ENCODE data around the gene NKAIN2.

Gene NKAIN2

GRCh38 chr6:124495665-124496190, 692.1 kb downstream of the NKAIN2 start:
- H3K4me3 ChIP-seq (ENCODE audit: low read depth, low read length): no peak overlapping the region
- no peak for DNase-seq (ENCODE audit: low read depth, low spot score)
- TF ChIP-seq CTCF (IDR thresholded peaks at IDR 0.05; ENCODE audit: low read depth, low read length): no peak
- in situ Hi-C loops (cut with HindIII; ENCODE audit: low sequenced_read_pairs): no loop called here

- H3K4me3 ChIP-seq (ENCODE audit: low read depth, low read length): no peak overlapping the region
- no peak for DNase-seq (ENCODE audit: low read depth, low spot score)
- no peak for TF ChIP-seq CTCF (IDR thresholded peaks at IDR 0.05; ENCODE audit: low read depth, low read length)
- in situ Hi-C loops (cut with HindIII; ENCODE audit: low sequenced_read_pairs): no loop called here
Observed at GRCh38 chr6:124496334-124496733, 692.7 kb downstream of the NKAIN2 start.

GRCh38 chr6:124512431-124512830, 708.8 kb downstream of the NKAIN2 start:
- in situ Hi-C loops (cut with HindIII; ENCODE audit: low sequenced_read_pairs): no loop called here

GRCh38 chr6:124517339-124517738, 713.7 kb downstream of the NKAIN2 start:
- TF ChIP-seq CTCF (IDR thresholded peaks at IDR 0.05; ENCODE audit: low read depth, low read length): no peak
- in situ Hi-C loops (cut with HindIII; ENCODE audit: low sequenced_read_pairs): no loop called here
- no peak overlapping the region for H3K4me3 ChIP-seq (ENCODE audit: low read depth, low read length)
- DNase-seq (ENCODE audit: low read depth, low spot score): no peak

More at GRCh38 chr6:124512431-124512830, 708.8 kb downstream of the NKAIN2 start:
- no peak for DNase-seq (ENCODE audit: low read depth, low spot score)
- no peak overlapping the region for H3K4me3 ChIP-seq (ENCODE audit: low read depth, low read length)
- no peak for TF ChIP-seq CTCF (IDR thresholded peaks at IDR 0.05; ENCODE audit: low read depth, low read length)

GRCh38 chr6:124520514-124520913, 716.8 kb downstream of the NKAIN2 start:
- TF ChIP-seq CTCF (IDR thresholded peaks at IDR 0.05; ENCODE audit: low read depth, low read length): no peak

GRCh38 chr6:124522335-124522734, 718.7 kb downstream of the NKAIN2 start:
- H3K4me3 ChIP-seq (ENCODE audit: low read depth, low read length): no peak overlapping the region
- in situ Hi-C loops (cut with HindIII; ENCODE audit: low sequenced_read_pairs): no loop called here
- no peak for TF ChIP-seq CTCF (IDR thresholded peaks at IDR 0.05; ENCODE audit: low read depth, low read length)
- no peak for DNase-seq (ENCODE audit: low read depth, low spot score)

More at GRCh38 chr6:124520514-124520913, 716.8 kb downstream of the NKAIN2 start:
- DNase-seq (ENCODE audit: low read depth, low spot score): no peak
- no peak overlapping the region for H3K4me3 ChIP-seq (ENCODE audit: low read depth, low read length)
- in situ Hi-C loops (cut with HindIII; ENCODE audit: low sequenced_read_pairs): no loop called here
